ENCODE results near the gene RASSF4. TPM values are rescaled to one million over a fixed set of nuclear protein-coding genes. Genes with fewer than 3 reads are reported as not detected.
A peak's percentile ranks its signal among the peaks of the same experiment; 100 is the strongest.

Gene RASSF4
- total RNA-seq, 1 experiment from 2014 or later = 11.5 TPM

- H4K8ac ChIP-seq (replicated peaks; ENCODE audit: insufficient read length, low read depth, low read length) = no peak overlapping the region
- no peak overlapping the region for H3K27ac ChIP-seq (ENCODE audit: insufficient read length, low read depth, low read length)
- no peaks in the 10 kb centered on the region for H3K79me1 ChIP-seq (ENCODE audit: insufficient read depth, low read depth, low read length, poor library complexity, severe bottlenecking)
- H3K4me2 ChIP-seq (ENCODE audit: insufficient read depth, insufficient read length, low read length) = no peak overlapping the region
- no peak overlapping the region for H3K23ac ChIP-seq (ENCODE audit: insufficient read length, low read depth, low read length)
- no peak overlapping the region for H3K9ac ChIP-seq (ENCODE audit: extremely low read depth, insufficient read length, low read length)
- H3K79me2 ChIP-seq (ENCODE audit: insufficient read depth, low read length) = no peaks in the 10 kb centered on the region
- no peaks in the 10 kb centered on the region for H4K20me1 ChIP-seq (ENCODE audit: control insufficient read depth, insufficient read depth, insufficient read length)
- Mint-ChIP-seq H3K4me3 (no peak overlapping the region), H3K27me3 (ENCODE audit: low read depth) (no peaks in the 10 kb centered on the region), H3K4me1 (peaks cover 46 to 49% of the 10 kb centered on the region in 2 experiments), H3K27ac (no peak overlapping the region; a peak in 1 of 7 replicates), H3K36me3 (ENCODE audit: insufficient read depth in 1 of 3, low read depth in 3 of 3) (peaks cover 7 to 27% (median 13%) of the 10 kb centered on the region in 3 experiments; a peak in 6 of 7 replicates), H3K9me3 (no peaks in the 10 kb centered on the region; a peak in 2 of 5 replicates)
- no peak overlapping the region for H4K5ac ChIP-seq (ENCODE audit: insufficient read length, low read depth, low read length)
- no peak overlapping the region for H3K4ac ChIP-seq (ENCODE audit: low read depth, low read length)
- no peak for DNase-seq
- H2BK5ac ChIP-seq (ENCODE audit: insufficient read length, low read length) = no peak overlapping the region
- H2BK12ac ChIP-seq (ENCODE audit: insufficient read length, low read depth, low read length) = no peak overlapping the region
- TF ChIP-seq CTCF (conservative IDR thresholded peaks at IDR 0.05) = no peak
- no peak overlapping the region for H2BK20ac ChIP-seq (ENCODE audit: low read depth, low read length, poor library complexity, severe bottlenecking)
- no peak overlapping the region for H2BK120ac ChIP-seq (ENCODE audit: low read depth, low read length, poor library complexity, severe bottlenecking)
- no peak overlapping the region for H3K14ac ChIP-seq (ENCODE audit: insufficient read depth, low read length)
- no peaks in the 10 kb centered on the region for H3K9me3 ChIP-seq (ENCODE audit: control insufficient read depth, low read depth, low read length)
- no peak overlapping the region for H3T11ph ChIP-seq (ENCODE audit: low read length)
- peaks cover 18% of the 10 kb centered on the region for H3K4me1 ChIP-seq (ENCODE audit: insufficient read depth, low read length)
- WGBS (ENCODE audit: extremely low coverage, insufficient read length, low lambda C conversion rate) = 100% methylated on average over 1 of the region's 11 CpGs
- no peak overlapping the region for H2AFZ ChIP-seq (ENCODE audit: low read length)
- H3K18ac ChIP-seq (ENCODE audit: insufficient read length, low read depth, low read length) = peak overlapping the region; percentile 19
- no peaks in the 10 kb centered on the region for H3K27me3 ChIP-seq (ENCODE audit: insufficient read depth, low read length)
- no peaks in the 10 kb centered on the region for H3K23me2 ChIP-seq (ENCODE audit: insufficient read length, low read depth, low read length, poor library complexity, severe bottlenecking)
- no peak overlapping the region for H4K91ac ChIP-seq (ENCODE audit: insufficient read length, low read depth, low read length)
- no peak overlapping the region for H2BK15ac ChIP-seq (ENCODE audit: low read depth, low read length)
- no peak overlapping the region for H2AK5ac ChIP-seq (ENCODE audit: insufficient read length, low read length)
- H3K56ac ChIP-seq (ENCODE audit: insufficient read length, low read depth, low read length) = no peak overlapping the region
Measured at GRCh38 chr10:44968500-44969400, 9.1 kb downstream of the RASSF4 start.
